ENCODE measurements around the gene MYZAP.

DNA sequence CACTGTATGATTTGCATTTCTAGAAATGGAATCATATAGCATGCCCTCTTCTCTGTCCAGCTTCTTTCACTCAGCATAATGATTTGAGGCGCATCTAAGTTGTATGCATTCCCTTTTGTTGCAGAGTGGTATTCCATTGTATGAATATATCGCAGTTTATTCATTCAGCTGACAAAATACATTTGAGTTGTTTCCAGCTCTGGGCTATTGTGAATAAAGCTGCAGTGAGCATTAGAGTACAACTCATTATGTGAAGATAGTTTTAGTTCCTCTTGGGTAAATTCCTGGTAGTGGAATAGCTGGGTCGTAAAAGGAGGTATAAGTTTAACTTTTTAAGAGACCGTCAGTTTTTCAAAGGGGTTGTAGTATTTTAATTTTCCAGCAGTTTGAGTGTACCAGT lies 76.3 kb downstream of the MYZAP start:
- TF ChIP-seq, protein P1, sequence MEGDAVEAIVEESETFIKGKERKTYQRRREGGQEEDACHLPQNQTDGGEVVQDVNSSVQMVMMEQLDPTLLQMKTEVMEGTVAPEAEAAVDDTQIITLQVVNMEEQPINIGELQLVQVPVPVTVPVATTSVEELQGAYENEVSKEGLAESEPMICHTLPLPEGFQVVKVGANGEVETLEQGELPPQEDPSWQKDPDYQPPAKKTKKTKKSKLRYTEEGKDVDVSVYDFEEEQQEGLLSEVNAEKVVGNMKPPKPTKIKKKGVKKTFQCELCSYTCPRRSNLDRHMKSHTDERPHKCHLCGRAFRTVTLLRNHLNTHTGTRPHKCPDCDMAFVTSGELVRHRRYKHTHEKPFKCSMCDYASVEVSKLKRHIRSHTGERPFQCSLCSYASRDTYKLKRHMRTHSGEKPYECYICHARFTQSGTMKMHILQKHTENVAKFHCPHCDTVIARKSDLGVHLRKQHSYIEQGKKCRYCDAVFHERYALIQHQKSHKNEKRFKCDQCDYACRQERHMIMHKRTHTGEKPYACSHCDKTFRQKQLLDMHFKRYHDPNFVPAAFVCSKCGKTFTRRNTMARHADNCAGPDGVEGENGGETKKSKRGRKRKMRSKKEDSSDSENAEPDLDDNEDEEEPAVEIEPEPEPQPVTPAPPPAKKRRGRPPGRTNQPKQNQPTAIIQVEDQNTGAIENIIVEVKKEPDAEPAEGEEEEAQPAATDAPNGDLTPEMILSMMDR (IDR thresholded peaks at IDR 0.05): no peak
- TF ChIP-seq ZFX (IDR thresholded peaks at IDR 0.05; ENCODE audit: borderline replicate concordance): no peak

Measured in 22Rv1 (cell line).